H1 (cell line): ENCODE results near the gene ADARB2. TPM values are rescaled to one million over a fixed set of nuclear protein-coding genes. Genes with fewer than 3 reads are reported as not detected.

Source experiments
- CHD7 ChIP-seq: fragments of 300-600 bp; sonication (generic); IDR thresholded peaks from 2 replicates; pipeline ENCODE4 v1.7.1; 2012; ENCODE audit warnings: low read length, moderate library complexity, mild to moderate bottlenecking, inconsistent platforms; ENCODE audit not compliant: insufficient replicate concordance
- EGR1 ChIP-seq: IDR thresholded peaks from 2 replicates; pipeline ENCODE4 v1.6.1; 2011; ENCODE audit warnings: low read depth, low read length, borderline replicate concordance
- EZH2 ChIP-seq: fragments of 200-600 bp; sonication (generic); IDR thresholded peaks from 2 replicates; pipeline ENCODE4 v1.7.1; 2012; ENCODE audit warnings: low read depth, mild to moderate bottlenecking, moderate library complexity, low read length, inconsistent platforms; ENCODE audit not compliant: severe bottlenecking
- GTF2F1 ChIP-seq: IDR thresholded peaks from 2 replicates; pipeline ENCODE4 v1.6.1; 2012; ENCODE audit warnings: low read depth, low read length, improper control_type of control experiment, borderline replicate concordance
- HDAC6 ChIP-seq: IDR thresholded peaks from one replicate; pipeline ENCODE4 v1.7.1; 2012; ENCODE audit warnings: low read depth, mild to moderate bottlenecking, inconsistent platforms, low read length, moderate library complexity
- JUN ChIP-seq: IDR thresholded peaks from 2 replicates; pipeline ENCODE4 v1.6.1; 2011; ENCODE audit warnings: low read depth, mild to moderate bottlenecking, improper control_type of control experiment, low read length
- MAX ChIP-seq: IDR thresholded peaks from 2 replicates; pipeline ENCODE4 v1.6.1; 2012; ENCODE audit warnings: inconsistent platforms
- NANOG ChIP-seq: IDR thresholded peaks from 2 replicates; pipeline ENCODE4 v1.6.1; 2011; ENCODE audit warnings: low read length, low read depth, mild to moderate bottlenecking, inconsistent platforms; ENCODE audit not compliant: insufficient read depth, poor library complexity, severe bottlenecking
- SIN3A ChIP-seq, 2 experiments: IDR thresholded peaks in 1 of 2; conservative IDR thresholded peaks in 1 of 2; 2 replicates each; pipeline ENCODE4 v1.6.1; 2011 to 2012; ENCODE audit warnings: low read length in 2 of 2, improper control_type of control experiment in 1 of 2, low read depth in 1 of 2, mild to moderate bottlenecking in 1 of 2
- SRF ChIP-seq: IDR thresholded peaks from 2 replicates; pipeline ENCODE4 v1.6.1; 2011; ENCODE audit warnings: mild to moderate bottlenecking, low read depth, low read length, moderate library complexity
- TAF1 ChIP-seq: IDR thresholded peaks from 2 replicates; pipeline ENCODE4 v1.6.1; 2011; ENCODE audit warnings: mild to moderate bottlenecking, low read depth, low read length
- TEAD4 ChIP-seq: IDR thresholded peaks from 2 replicates; pipeline ENCODE4 v1.6.1; 2012; ENCODE audit warnings: low read depth, low read length, inconsistent platforms, mixed read lengths
- polyA plus RNA-seq, 7 experiments: library from polyadenylated mRNA; depleted of rRNA in 3 of 7; stranded (reverse) in 5 of 7; unstranded in 2 of 7; fragments of >200 nt in 5 of 7; fragments of 200-250 nt in 2 of 7; gene quantifications; 1 replicate in 5 of 7; 2 replicates in 1 of 7; 4 replicates in 1 of 7; pipeline versions ENCODE4 v1.2.1 to v1.2.3, GENCODE V29; 2011 to 2013; ENCODE audit warnings: missing spikeins in 2 of 7, mixed read lengths in 2 of 7
- total RNA-seq: library from RNA; stranded (reverse); fragmentation: NEBNext Ultra II Directional; extraction: Animal tissue kit (Norgen Biotek cat#: 25700); gene quantifications from 2 replicates; pipeline ENCODE4 v1.2.1, GENCODE V29; 2021

Gene ADARB2
- total and polyA plus RNA-seq, 2 of the 8 experiments (the other 6 are each of a cell fraction or from before 2014, with no cell fraction given) = 2.2 to 2.8 TPM

- no peak for TF ChIP-seq CHD7
- TF ChIP-seq MAX = no peak
- no peak for TF ChIP-seq SIN3A (conservative IDR thresholded peaks at IDR 0.05 in 1 of 2, IDR thresholded peaks at IDR 0.05 in 1 of 2; ENCODE audit: low read depth in 1 of 2, low read length in 2 of 2)
- TF ChIP-seq EZH2 = no peak
- no peak for TF ChIP-seq TEAD4
- TF ChIP-seq EGR1 = no peak
- no peak for TF ChIP-seq GTF2F1
- no peak for TF ChIP-seq TAF1
- TF ChIP-seq HDAC6 = no peak
- TF ChIP-seq SRF = no peak
- TF ChIP-seq JUN = no peak
- TF ChIP-seq NANOG = no peak
These were observed 444.7 kb downstream of the ADARB2 start (continued) for GRCh38 chr10:1292611-1293031.
